ENCODE measurements around the gene COLEC12. TPM values are rescaled to one million over a fixed set of nuclear protein-coding genes. Genes with fewer than 3 reads are reported as not detected.

Gene COLEC12
- total RNA-seq, 1 donor from 2014 or later: 70.0 TPM

DNA sequence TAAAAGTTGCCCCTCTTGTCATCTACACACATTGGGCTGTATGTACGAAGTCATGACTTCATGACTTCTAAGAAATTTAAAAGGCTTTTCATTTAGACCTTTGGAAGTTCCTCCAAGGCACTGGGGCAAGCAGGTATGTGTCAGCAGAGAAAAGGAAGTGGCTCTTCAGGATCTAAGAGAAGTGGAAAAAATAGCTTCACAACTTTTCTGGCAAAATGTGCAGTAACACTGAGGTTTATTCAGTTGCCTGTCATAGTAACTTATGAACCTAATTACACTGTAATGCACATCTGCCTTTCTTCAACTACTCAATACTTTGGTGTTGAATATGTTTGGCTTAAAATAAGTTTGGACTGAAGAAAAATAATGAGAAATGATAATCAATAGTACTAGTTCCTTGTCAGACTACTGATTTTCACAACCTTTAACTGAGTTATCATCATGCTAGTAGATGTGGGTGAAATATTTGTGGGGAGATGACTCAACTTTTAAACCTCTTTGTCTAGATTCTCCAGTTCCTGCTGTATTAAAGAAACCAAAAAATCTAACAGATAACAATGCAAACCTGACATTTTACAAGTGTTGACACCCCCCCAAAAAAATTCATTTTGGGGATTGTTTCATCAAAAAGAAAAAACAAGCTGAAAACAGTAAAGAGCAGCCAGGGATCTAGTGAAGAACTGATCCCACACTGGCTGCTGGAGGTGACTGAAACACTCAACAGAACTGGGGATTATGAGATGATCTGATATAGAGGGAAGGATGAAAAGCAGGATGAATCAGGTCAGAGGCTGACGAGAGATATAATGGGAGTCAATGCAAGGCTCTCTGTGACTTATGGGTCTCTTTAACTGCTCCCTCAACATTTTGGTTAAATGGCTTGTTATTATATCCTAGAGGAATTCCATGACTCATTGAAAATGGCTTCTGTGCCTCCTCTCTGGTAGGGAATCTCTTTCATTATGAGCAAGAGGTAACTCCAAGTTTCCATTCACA is 84.6 kb downstream of the COLEC12 start:
- Mint-ChIP-seq H3K36me3 (peaks cover 11% of the 10 kb centered on the region), H3K4me3 (no peak overlapping the region)

DNA sequence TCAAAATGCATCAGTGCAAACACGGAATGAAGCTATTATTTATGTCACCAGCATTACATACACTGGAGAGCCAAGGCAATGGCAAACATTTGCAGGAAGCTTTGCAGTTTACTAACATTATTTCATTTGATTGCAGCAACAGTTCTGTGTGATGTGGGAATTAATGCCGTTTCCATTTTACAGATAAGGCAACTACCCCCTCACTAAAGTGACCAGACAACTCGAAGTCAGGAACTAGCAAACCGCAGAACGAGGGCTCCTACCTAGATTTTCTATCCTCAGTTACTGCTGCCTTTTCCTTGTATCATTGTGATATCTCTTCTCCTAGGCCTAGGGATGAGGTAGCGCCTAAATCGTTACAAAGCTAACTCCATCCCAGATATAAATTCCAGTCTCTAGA is 85.5 kb downstream of the COLEC12 start:
- H3K9me3 Mint-ChIP-seq: peaks cover 18% of the 10 kb centered on the region
- peak overlapping the region; percentile 95 for H3K27ac Mint-ChIP-seq
- no peak for TF ChIP-seq CTCF (IDR thresholded peaks at IDR 0.05; ENCODE audit: unreplicated experiment)
- no peak for DNase-seq (ENCODE audit: low spot score in 2 of 2, unreplicated experiment in 2 of 2)
- H3K27me3 Mint-ChIP-seq (ENCODE audit: low read depth): no peaks in the 10 kb centered on the region
- H3K36me3 Mint-ChIP-seq: peaks cover 11% of the 10 kb centered on the region
- H3K4me1 Mint-ChIP-seq: peaks cover 20% of the 10 kb centered on the region
- no peak overlapping the region for H3K4me3 Mint-ChIP-seq

More for the DNA sequence above, 84.6 kb downstream of the COLEC12 start:
- TF ChIP-seq CTCF (IDR thresholded peaks at IDR 0.05; ENCODE audit: unreplicated experiment): no peak
- H3K27ac Mint-ChIP-seq: peak overlapping the region; percentile 95
- H3K4me1 Mint-ChIP-seq: peaks cover 28% of the 10 kb centered on the region
- H3K9me3 Mint-ChIP-seq: peaks cover 18% of the 10 kb centered on the region
- H3K27me3 Mint-ChIP-seq (ENCODE audit: low read depth): no peaks in the 10 kb centered on the region
- no peak for DNase-seq (ENCODE audit: low spot score in 2 of 2, unreplicated experiment in 2 of 2)

DNA sequence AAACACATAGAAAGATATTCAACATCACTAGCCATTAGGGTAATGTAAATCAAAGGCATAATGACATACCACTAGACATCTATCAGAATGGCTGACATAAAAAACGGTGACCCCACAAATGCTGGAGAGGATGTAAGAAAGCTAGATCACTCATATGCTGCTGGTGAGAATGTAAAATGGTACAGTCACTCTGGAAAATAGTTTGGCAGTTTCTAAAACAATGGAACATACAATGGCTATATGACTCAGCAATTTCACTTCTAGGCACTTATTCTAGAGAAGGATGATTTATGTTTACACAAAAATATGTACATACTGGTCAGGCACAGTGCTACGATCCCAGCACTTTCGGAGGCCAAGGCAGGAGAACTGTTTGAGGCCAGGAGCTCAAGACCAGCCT is 87.3 kb downstream of the COLEC12 start:
- Mint-ChIP-seq H3K36me3 (peaks cover 11% of the 10 kb centered on the region), H3K9me3 (peaks cover 18% of the 10 kb centered on the region), H3K4me1 (peaks cover 17% of the 10 kb centered on the region), H3K4me3 (no peak overlapping the region), H3K27ac (no peak overlapping the region), H3K27me3 (ENCODE audit: low read depth) (no peaks in the 10 kb centered on the region)
- DNase-seq (ENCODE audit: low spot score in 2 of 2, unreplicated experiment in 2 of 2): no peak
- TF ChIP-seq CTCF (IDR thresholded peaks at IDR 0.05; ENCODE audit: unreplicated experiment): no peak

- Mint-ChIP-seq H3K4me1 (peaks cover 12% of the 10 kb centered on the region), H3K9me3 (peaks cover 30% of the 10 kb centered on the region), H3K4me3 (no peak overlapping the region), H3K27me3 (ENCODE audit: low read depth) (no peaks in the 10 kb centered on the region), H3K36me3 (peaks cover 24% of the 10 kb centered on the region), H3K27ac (no peak overlapping the region)
- TF ChIP-seq CTCF (IDR thresholded peaks at IDR 0.05; ENCODE audit: unreplicated experiment): no peak
- no peak for DNase-seq (ENCODE audit: low spot score in 2 of 2, unreplicated experiment in 2 of 2)
These were observed 90.5 kb downstream of the COLEC12 start for GRCh38 chr18:410047-410455.

- no peak overlapping the region for H3K27ac Mint-ChIP-seq
These were observed 92.1 kb downstream of the COLEC12 start for GRCh38 chr18:408367-408766.

More at GRCh38 chr18:408367-408766, 92.1 kb downstream of the COLEC12 start:
- no peak for DNase-seq (ENCODE audit: low spot score in 2 of 2, unreplicated experiment in 2 of 2)
- peaks cover 33% of the 10 kb centered on the region for H3K36me3 Mint-ChIP-seq
- TF ChIP-seq CTCF (IDR thresholded peaks at IDR 0.05; ENCODE audit: unreplicated experiment): no peak
- H3K4me1 Mint-ChIP-seq: peaks cover 12% of the 10 kb centered on the region
- no peak overlapping the region for H3K4me3 Mint-ChIP-seq
- peaks cover 39% of the 10 kb centered on the region for H3K9me3 Mint-ChIP-seq
- H3K27me3 Mint-ChIP-seq (ENCODE audit: low read depth): no peaks in the 10 kb centered on the region

Data from mesothelial cell of epicardium (in vitro differentiated cells).